ENCODE results near the gene ZNF256. TPM values are rescaled to one million over a fixed set of nuclear protein-coding genes. Genes with fewer than 3 reads are reported as not detected.

ZNF256 gene
- total and polyA plus RNA-seq, 9 of the 15 experiments (the other 6 are each of a cell fraction or from before 2014, with no cell fraction given): 0.07 to 0.36 (median 0.21) TPM; not detected in 1

- H3K9ac ChIP-seq (ENCODE audit: insufficient read depth in 1 of 2, low read depth in 2 of 2, low read length in 2 of 2): no peak overlapping the region
- ATAC-seq (no peak), DNase-seq (ENCODE audit: extremely low read depth in 1 of 4, low spot score in 3 of 4) (no peak), FAIRE-seq (no peak)
- H3K9me1 ChIP-seq (ENCODE audit: control insufficient read depth, insufficient read depth, low read length): no peaks in the 10 kb centered on the region
- intact Hi-C loops (cut with micrococcal nuclease) (no loop called here), in situ Hi-C loops (cut with MboI) (no loop called here)
- peaks cover 4% of the 10 kb centered on the region; the same call in 1 of the 2 replicates for H3K9me3 ChIP-seq (replicated peaks; ENCODE audit: control insufficient read depth, insufficient read depth, low read depth, low read length)
- no peak overlapping the region for H3K27ac ChIP-seq (ENCODE audit: extremely low read depth, low read depth, low read length)
- TF ChIP-seq THRA (IDR thresholded peaks at IDR 0.05) (no peak), ZKSCAN3 (CRISPR knock-in tag; IDR thresholded peaks at IDR 0.05) (no peak), CREB3 (tag; conservative IDR thresholded peaks at IDR 0.05; ENCODE audit: low read depth) (no peak), MAZ (CRISPR knock-in tag; conservative IDR thresholded peaks at IDR 0.05 in 1 of 2, IDR thresholded peaks at IDR 0.05 in 1 of 2) (no peak)
- WGBS (ENCODE audit: insufficient coverage, low coverage, missing lambda C conversion rate): 40% methylated on average over 6 of the region's 6 CpGs
- H3K4me3 ChIP-seq: no peak overlapping the region
- no peak overlapping the region for H2AFZ ChIP-seq (ENCODE audit: low read depth, low read length)
- no peaks in the 10 kb centered on the region for H3K4me1 ChIP-seq (replicated peaks in 1 of 2; ENCODE audit: control insufficient read depth in 2 of 2, insufficient read depth in 2 of 2, low read length in 2 of 2)
- 0 out of 3 replicates have a peak, but pooled peaks cover 5% of the 10 kb centered on the region for H3K36me3 ChIP-seq (ENCODE audit: control insufficient read depth, insufficient read depth, low read length)
- POLR2A ChIA-PET: no interaction called here
- CTCF ChIA-PET (ENCODE audit: low intra/inter-chr PET ratio): no interaction called here
- H3K79me2 ChIP-seq (ENCODE audit: control insufficient read depth, insufficient read depth, low read length): no peaks in the 10 kb centered on the region
- no peak overlapping the region for H3K4me2 ChIP-seq (ENCODE audit: insufficient read depth, low read length)
- BruUV-seq (replicated peaks): no TSS peak
- H3K27me3 ChIP-seq (ENCODE audit: control insufficient read depth in 2 of 2, insufficient read depth in 2 of 2, low read length in 2 of 2): no peaks in the 10 kb centered on the region
- no peaks in the 10 kb centered on the region for H4K20me1 ChIP-seq (replicated peaks; ENCODE audit: control insufficient read depth, insufficient read depth, low read length)
Observed at GRCh38 chr19:57905258-57905657, 42.2 kb downstream of the ZNF256 start.

Measured in K562 (cell line).